Activated CD4-positive, alpha-beta T cell treated with anti-CD3 and anti-CD28 coated beads for 48 hours (primary cell): ENCODE measurements around the gene KCTD14.
"Not testable (repeated sequence)": the region's sequence is repeated elsewhere in the genome, so short reads cannot be mapped to it uniquely, and the experiment has no call there.

Experiments used
- DNase-seq: peaks from one replicate; pipeline ENCODE4 v3.0.0-alpha.2; 2020

Gene KCTD14

GRCh38 chr11:78022397-78023396 is at the start of gene KCTD14:
TSS of gene KCTD14 (minus strand) at chr11:78023276. CDS start at chr11:78023249, 27 bp downstream.
- no peak for DNase-seq

- DNase-seq = no peak
Measured at GRCh38 chr11:78072455-78072854, 49.4 kb upstream of the KCTD14 start.

GRCh38 chr11:78071717-78072116 is 48.6 kb upstream of the KCTD14 start:
- DNase-seq = no peak

- no peak for DNase-seq
Measured at GRCh38 chr11:78070621-78071020, 47.5 kb upstream of the KCTD14 start.

- DNase-seq = no peak
Measured at GRCh38 chr11:78069465-78069864, 46.4 kb upstream of the KCTD14 start.

- no peak for DNase-seq
Measured at GRCh38 chr11:78067704-78068103, 44.6 kb upstream of the KCTD14 start.

GRCh38 chr11:78066471-78066870 is 43.4 kb upstream of the KCTD14 start:
- DNase-seq = no peak

GRCh38 chr11:78065203-78065602 is 42.1 kb upstream of the KCTD14 start:
- DNase-seq = no peak

- no peak for DNase-seq
Measured at GRCh38 chr11:78063440-78064181, 40.5 kb upstream of the KCTD14 start, which contains the start of gene THRSP. TSS of gene THRSP (plus strand) at chr11:78063861. CDS start at chr11:78063882, 21 bp downstream.

GRCh38 chr11:78062671-78063070 is 39.6 kb upstream of the KCTD14 start:
- no peak for DNase-seq

GRCh38 chr11:78061921-78062311 is 38.8 kb upstream of the KCTD14 start:
- no peak for DNase-seq

GRCh38 chr11:78061088-78061920 is 38.2 kb upstream of the KCTD14 start:
- DNase-seq = no peak

GRCh38 chr11:78060533-78060932 is 37.5 kb upstream of the KCTD14 start:
- no peak for DNase-seq

- DNase-seq = not testable (repeated sequence)
Measured at GRCh38 chr11:78059749-78060328, 36.8 kb upstream of the KCTD14 start.

- DNase-seq = no peak
Measured at GRCh38 chr11:78057462-78058055, 34.5 kb upstream of the KCTD14 start.

GRCh38 chr11:78056093-78056492 is 33.0 kb upstream of the KCTD14 start:
- DNase-seq = no peak

GRCh38 chr11:78054971-78055370 is 31.9 kb upstream of the KCTD14 start:
- DNase-seq = no peak

GRCh38 chr11:78050964-78051831 is 28.1 kb upstream of the KCTD14 start:
- DNase-seq = no peak

- no peak for DNase-seq
Measured at GRCh38 chr11:78049348-78049747, 26.3 kb upstream of the KCTD14 start.

- DNase-seq = no peak
Measured at GRCh38 chr11:78048561-78048960, 25.5 kb upstream of the KCTD14 start.

GRCh38 chr11:78046486-78046854 is 23.4 kb upstream of the KCTD14 start:
- no peak for DNase-seq
